Skeletal muscle satellite cell (primary cell): ENCODE data around the gene CYTIP.

Experiments
- H3K27me3 ChIP-seq: 2 replicates; pipeline ENCODE4 v1.7.0; 2013; ENCODE audit warnings: low read length; ENCODE audit not compliant: control insufficient read depth, insufficient read depth
- H3K36me3 ChIP-seq: 2 replicates; pipeline ENCODE4 v1.7.0; 2013; ENCODE audit warnings: mild to moderate bottlenecking, control low read depth, low read length; ENCODE audit not compliant: insufficient read depth
- H3K4me1 ChIP-seq: 2 replicates; pipeline ENCODE4 v1.7.0; 2013; ENCODE audit warnings: low read length; ENCODE audit not compliant: control insufficient read depth, insufficient read depth
- H3K4me2 ChIP-seq: 2 replicates; pipeline ENCODE4 v1.7.0; 2013; ENCODE audit warnings: mild to moderate bottlenecking, low read length
- H3K4me3 ChIP-seq: 2 replicates; pipeline ENCODE4 v1.7.0; 2013; ENCODE audit warnings: low read length
- H3K9ac ChIP-seq: 2 replicates; pipeline ENCODE4 v1.7.0; 2013; ENCODE audit warnings: mild to moderate bottlenecking, low read depth, low read length, moderate library complexity
- H3K9me3 ChIP-seq: replicated peaks from 2 replicates; pipeline ENCODE4 v1.7.0; 2013; ENCODE audit warnings: mild to moderate bottlenecking, control low read depth, low read length

CYTIP gene

GRCh38 chr2:157460384-157460837, 16.5 kb upstream of the CYTIP start:
- H3K4me2 ChIP-seq: no peak overlapping the region
- H3K9me3 ChIP-seq: no peaks in the 10 kb centered on the region
- no peaks in the 10 kb centered on the region for H3K36me3 ChIP-seq
- H3K9ac ChIP-seq: no peak overlapping the region
- H3K4me3 ChIP-seq: no peak overlapping the region
- H3K4me1 ChIP-seq: no peaks in the 10 kb centered on the region
- no peaks in the 10 kb centered on the region for H3K27me3 ChIP-seq

DNA sequence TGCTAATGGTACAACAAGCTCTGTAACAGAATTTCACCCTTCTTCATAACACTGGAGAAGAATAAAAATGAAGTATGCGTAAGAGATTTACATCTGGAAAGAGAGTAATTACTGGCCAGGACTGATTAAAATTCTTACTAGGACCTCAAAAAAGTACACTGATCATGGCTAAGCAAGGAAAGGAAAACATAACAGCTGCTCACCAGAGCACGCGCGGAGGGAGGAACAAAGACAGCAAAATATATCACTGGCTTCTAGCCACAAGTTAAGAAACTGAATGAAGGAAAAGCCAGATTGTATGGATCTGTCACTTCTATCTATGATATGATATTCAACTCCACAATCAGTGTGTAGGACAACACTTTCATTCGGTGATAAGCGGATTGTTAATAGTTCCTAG, 15.6 kb upstream of the CYTIP start:
- H3K4me1 ChIP-seq: no peaks in the 10 kb centered on the region

DNA sequence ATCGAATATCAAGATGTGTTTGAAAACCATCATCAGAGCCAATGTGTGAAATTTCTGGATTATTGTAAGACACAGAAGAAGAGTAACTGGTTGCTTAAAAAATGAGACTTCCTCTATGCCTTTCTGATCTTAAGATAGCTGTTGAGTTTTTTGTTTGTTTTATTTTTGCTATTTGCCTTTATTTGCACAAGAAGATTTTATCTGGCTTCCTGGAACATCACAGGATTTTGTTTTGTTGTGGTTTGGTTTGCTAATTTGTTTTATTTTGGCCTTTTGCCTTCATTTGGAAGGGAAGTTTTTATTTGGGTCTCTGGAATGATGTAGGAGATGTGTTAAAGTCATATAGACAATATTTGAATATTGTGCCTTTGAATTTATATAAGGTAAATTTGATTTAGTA, 3.9 kb upstream of the CYTIP start:
- Histone ChIP-seq H3K36me3 (no peaks in the 10 kb centered on the region), H3K4me3 (no peak overlapping the region), H3K27me3 (no peaks in the 10 kb centered on the region), H3K9me3 (no peaks in the 10 kb centered on the region), H3K4me1 (no peaks in the 10 kb centered on the region), H3K4me2 (no peak overlapping the region), H3K9ac (no peak overlapping the region)

More for the DNA sequence above, 15.6 kb upstream of the CYTIP start:
- Histone ChIP-seq H3K4me3 (no peak overlapping the region), H3K9ac (no peak overlapping the region), H3K27me3 (no peaks in the 10 kb centered on the region), H3K4me2 (no peak overlapping the region), H3K9me3 (no peaks in the 10 kb centered on the region), H3K36me3 (no peaks in the 10 kb centered on the region)

DNA sequence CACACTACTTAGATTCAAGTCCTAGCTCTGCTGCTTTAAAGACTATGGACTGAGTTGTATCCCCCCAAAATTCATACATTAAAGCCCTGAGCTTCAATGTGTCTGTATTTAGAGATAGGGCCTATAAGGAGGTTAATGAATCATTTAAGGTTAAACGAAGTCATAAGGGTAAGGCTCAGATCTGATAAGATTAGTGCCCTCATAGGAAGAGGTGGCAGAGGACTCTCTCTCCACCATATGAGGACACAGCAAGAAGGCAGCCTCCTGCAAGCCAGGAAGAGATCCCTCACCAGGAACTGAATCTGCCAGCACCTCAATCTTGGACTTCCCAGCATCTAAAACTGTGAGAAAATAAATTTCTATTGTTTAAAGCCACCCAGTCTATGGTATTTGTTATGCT, 3.1 kb upstream of the CYTIP start:
- H3K9ac ChIP-seq: no peak overlapping the region
- H3K9me3 ChIP-seq: no peaks in the 10 kb centered on the region
- H3K4me3 ChIP-seq: no peak overlapping the region
- H3K4me1 ChIP-seq: no peaks in the 10 kb centered on the region
- H3K4me2 ChIP-seq: no peak overlapping the region
- H3K27me3 ChIP-seq: no peaks in the 10 kb centered on the region
- H3K36me3 ChIP-seq: no peaks in the 10 kb centered on the region

GRCh38 chr2:157444641-157445040, 752 bp upstream of the CYTIP start:
- Histone ChIP-seq H3K36me3 (no peaks in the 10 kb centered on the region), H3K4me3 (no peak overlapping the region), H3K4me2 (no peak overlapping the region), H3K9me3 (no peaks in the 10 kb centered on the region), H3K27me3 (no peaks in the 10 kb centered on the region), H3K9ac (no peak overlapping the region), H3K4me1 (no peaks in the 10 kb centered on the region)

DNA sequence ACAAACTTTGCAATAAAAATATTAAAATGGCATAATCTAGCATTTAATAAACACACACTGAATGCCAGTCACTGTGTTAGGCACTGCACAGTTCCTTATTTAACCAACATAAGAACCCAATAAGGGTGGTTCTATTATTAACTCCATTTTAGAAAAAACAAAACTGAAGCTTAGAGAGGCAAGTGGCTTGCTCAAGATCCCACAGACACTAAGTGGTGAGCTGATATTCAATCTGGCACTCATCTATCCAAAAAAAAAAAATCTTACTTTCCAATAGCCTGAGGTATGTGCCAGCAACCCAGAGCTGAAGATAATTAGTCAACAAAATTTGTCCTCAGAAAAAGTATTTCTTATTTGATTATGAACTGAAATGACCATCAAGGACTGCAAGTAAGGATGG, 799 bp downstream of the CYTIP start:
- Histone ChIP-seq H3K9ac (no peak overlapping the region), H3K4me2 (no peak overlapping the region), H3K27me3 (no peaks in the 10 kb centered on the region), H3K9me3 (no peaks in the 10 kb centered on the region), H3K4me1 (peaks cover 4% of the 10 kb centered on the region), H3K4me3 (no peak overlapping the region), H3K36me3 (no peaks in the 10 kb centered on the region)

GRCh38 chr2:157442636-157443035, 1.3 kb downstream of the CYTIP start:
- Histone ChIP-seq H3K4me2 (no peak overlapping the region), H3K36me3 (no peaks in the 10 kb centered on the region), H3K4me3 (no peak overlapping the region), H3K4me1 (peaks cover 4% of the 10 kb centered on the region), H3K27me3 (no peaks in the 10 kb centered on the region), H3K9ac (no peak overlapping the region), H3K9me3 (no peaks in the 10 kb centered on the region)

DNA sequence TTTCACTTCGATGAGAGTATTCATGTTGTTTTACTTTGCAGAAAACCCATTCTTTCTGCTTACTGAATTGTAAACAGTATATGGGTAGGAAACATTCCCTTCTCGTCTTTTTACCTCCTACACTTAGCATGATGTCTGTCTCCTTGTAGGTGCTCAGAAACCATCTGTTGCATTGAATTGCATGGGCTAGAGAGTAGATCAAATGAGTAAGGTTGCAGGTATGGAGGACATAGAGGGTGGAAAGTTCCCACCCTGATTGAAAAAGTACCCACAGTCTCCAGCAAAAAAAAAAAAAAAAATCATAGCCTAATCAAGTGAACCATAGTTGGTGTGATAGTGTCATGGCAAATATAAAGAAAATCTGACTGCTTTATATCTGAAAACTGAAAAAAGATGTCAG, 1.7 kb downstream of the CYTIP start:
- peaks cover 4% of the 10 kb centered on the region for H3K4me1 ChIP-seq
- no peak overlapping the region for H3K9ac ChIP-seq
- H3K27me3 ChIP-seq: no peaks in the 10 kb centered on the region
- no peaks in the 10 kb centered on the region for H3K36me3 ChIP-seq
- no peak overlapping the region for H3K4me2 ChIP-seq
- H3K4me3 ChIP-seq: no peak overlapping the region
- H3K9me3 ChIP-seq: no peaks in the 10 kb centered on the region

GRCh38 chr2:157441072-157441454, 2.8 kb downstream of the CYTIP start:
- H3K9me3 ChIP-seq: no peaks in the 10 kb centered on the region
- H3K4me1 ChIP-seq: peaks cover 4% of the 10 kb centered on the region
- H3K27me3 ChIP-seq: no peaks in the 10 kb centered on the region
- no peak overlapping the region for H3K9ac ChIP-seq
- H3K4me2 ChIP-seq: no peak overlapping the region
- H3K4me3 ChIP-seq: no peak overlapping the region
- no peaks in the 10 kb centered on the region for H3K36me3 ChIP-seq

DNA sequence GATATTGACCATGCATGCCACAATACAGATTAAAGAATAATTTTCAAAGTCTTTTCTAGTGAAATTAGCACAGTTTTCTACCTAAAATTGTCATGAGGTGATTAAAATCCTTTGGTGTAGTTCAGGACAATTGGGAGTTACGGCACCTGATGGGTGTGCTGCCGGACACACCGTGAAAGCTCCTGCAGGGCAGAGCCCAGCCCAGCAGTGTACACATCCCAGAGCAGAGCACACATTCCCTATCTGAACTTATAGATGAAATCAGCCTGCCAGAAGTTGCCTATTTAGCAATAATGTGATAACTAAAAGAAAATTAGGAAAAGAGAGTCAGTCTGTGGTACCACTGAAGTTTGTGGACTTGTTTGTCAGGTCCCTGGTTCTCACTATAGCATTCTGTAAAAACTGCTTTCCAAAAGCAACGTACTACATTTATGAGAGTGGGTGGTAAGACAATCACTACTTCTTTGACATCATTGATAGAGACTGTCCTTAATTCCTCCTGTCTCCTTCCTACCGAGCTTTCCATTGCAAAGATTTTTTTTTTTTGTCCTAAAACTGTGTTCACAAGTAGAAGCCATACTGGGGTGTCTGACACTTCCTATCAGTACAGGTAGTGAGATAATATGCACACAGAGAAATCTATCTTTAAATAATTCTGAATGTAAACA, 3.4 kb downstream of the CYTIP start:
- H3K9me3 ChIP-seq: no peaks in the 10 kb centered on the region
- peaks cover 4% of the 10 kb centered on the region for H3K4me1 ChIP-seq
- no peaks in the 10 kb centered on the region for H3K36me3 ChIP-seq
- H3K4me3 ChIP-seq: no peak overlapping the region
- no peaks in the 10 kb centered on the region for H3K27me3 ChIP-seq
- H3K9ac ChIP-seq: no peak overlapping the region
- no peak overlapping the region for H3K4me2 ChIP-seq

DNA sequence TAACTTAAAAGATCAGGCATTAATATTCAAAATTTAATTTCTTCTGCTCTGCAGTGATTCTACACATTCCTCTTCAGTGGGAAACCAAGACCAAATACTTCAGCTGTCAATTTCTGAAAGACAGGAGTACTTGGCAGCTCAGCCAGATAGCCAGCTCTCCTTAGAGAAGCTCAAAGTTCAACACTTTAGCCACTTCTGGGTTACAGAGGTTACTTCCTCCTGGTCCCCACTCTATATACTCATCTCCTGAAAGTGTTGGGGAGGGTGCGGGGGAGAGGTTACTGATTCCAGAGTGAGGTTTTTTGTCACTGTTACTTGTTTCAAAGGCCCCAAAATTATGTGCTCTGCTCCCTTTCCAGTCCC, 4.1 kb downstream of the CYTIP start:
- H3K4me1 ChIP-seq: peaks cover 6% of the 10 kb centered on the region
- no peak overlapping the region for H3K4me2 ChIP-seq
- H3K4me3 ChIP-seq: no peak overlapping the region
- no peak overlapping the region for H3K9ac ChIP-seq
- no peaks in the 10 kb centered on the region for H3K36me3 ChIP-seq
- H3K27me3 ChIP-seq: no peaks in the 10 kb centered on the region
- no peaks in the 10 kb centered on the region for H3K9me3 ChIP-seq
